DND-41 (cell line): ENCODE results near the gene SLC35F2.

Experiments
- EZH2 ChIP-seq: IDR thresholded peaks from 3 replicates; pipeline ENCODE4 v1.6.1; 2012; ENCODE audit warnings: borderline replicate concordance, low read depth, mild to moderate bottlenecking, moderate library complexity, low read length, inconsistent platforms; ENCODE audit not compliant: severe bottlenecking
- TF ChIP-seq, protein P1 (sequence below): IDR thresholded peaks from 2 replicates; pipeline ENCODE4 v1.5.1; 2012; ENCODE audit warnings: borderline replicate concordance, low read length, moderate library complexity, mild to moderate bottlenecking; ENCODE audit not compliant: poor library complexity, severe bottlenecking; ENCODE audit errors: extremely low read depth

- TF ChIP-seq, protein P1, sequence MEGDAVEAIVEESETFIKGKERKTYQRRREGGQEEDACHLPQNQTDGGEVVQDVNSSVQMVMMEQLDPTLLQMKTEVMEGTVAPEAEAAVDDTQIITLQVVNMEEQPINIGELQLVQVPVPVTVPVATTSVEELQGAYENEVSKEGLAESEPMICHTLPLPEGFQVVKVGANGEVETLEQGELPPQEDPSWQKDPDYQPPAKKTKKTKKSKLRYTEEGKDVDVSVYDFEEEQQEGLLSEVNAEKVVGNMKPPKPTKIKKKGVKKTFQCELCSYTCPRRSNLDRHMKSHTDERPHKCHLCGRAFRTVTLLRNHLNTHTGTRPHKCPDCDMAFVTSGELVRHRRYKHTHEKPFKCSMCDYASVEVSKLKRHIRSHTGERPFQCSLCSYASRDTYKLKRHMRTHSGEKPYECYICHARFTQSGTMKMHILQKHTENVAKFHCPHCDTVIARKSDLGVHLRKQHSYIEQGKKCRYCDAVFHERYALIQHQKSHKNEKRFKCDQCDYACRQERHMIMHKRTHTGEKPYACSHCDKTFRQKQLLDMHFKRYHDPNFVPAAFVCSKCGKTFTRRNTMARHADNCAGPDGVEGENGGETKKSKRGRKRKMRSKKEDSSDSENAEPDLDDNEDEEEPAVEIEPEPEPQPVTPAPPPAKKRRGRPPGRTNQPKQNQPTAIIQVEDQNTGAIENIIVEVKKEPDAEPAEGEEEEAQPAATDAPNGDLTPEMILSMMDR = no peak
- no peak for TF ChIP-seq EZH2
Measured at GRCh38 chr11:107783121-107783520, 75.5 kb downstream of the SLC35F2 start.
